HEK293 (cell line): Measurements from ENCODE around the gene COL24A1.
A peak's percentile ranks its signal among the peaks of the same experiment; 100 is the strongest.

Experiments
- BCL11B ChIP-seq: fragments of 450-650 bp; formaldehyde crosslinking; IDR thresholded peaks from 2 replicates; pipeline ENCODE4 v1.5.1; 2016; ENCODE audit warnings: low read depth, missing biosample characterization, missing genetic modification characterization
- HOXA7 ChIP-seq: sonication (generic); formaldehyde crosslinking; IDR thresholded peaks from 2 replicates; pipeline ENCODE4 v1.8.1; 2022; ENCODE audit warnings: missing genetic modification reagents, borderline replicate concordance
- KLF10 ChIP-seq: fragments of 450-650 bp; IDR thresholded peaks from 2 replicates; pipeline ENCODE4 v1.5.1; 2018; ENCODE audit warnings: missing biosample characterization, mild to moderate bottlenecking, missing genetic modification characterization
- KLF16 ChIP-seq: fragments of 450-650 bp; formaldehyde crosslinking; IDR thresholded peaks from 2 replicates; pipeline ENCODE4 v1.5.1; 2017; ENCODE audit warnings: missing biosample characterization, missing genetic modification characterization
- PATZ1 ChIP-seq: fragments of 450-650 bp; formaldehyde crosslinking; IDR thresholded peaks from 2 replicates; pipeline ENCODE4 v1.5.1; 2016; ENCODE audit warnings: missing biosample characterization, missing genetic modification characterization
- REPIN1 ChIP-seq: fragments of 450-650 bp; formaldehyde crosslinking; IDR thresholded peaks from 2 replicates; pipeline ENCODE4 v1.5.1; 2017; ENCODE audit warnings: missing biosample characterization, missing genetic modification characterization, low read depth
- SCRT1 ChIP-seq: fragments of 450-650 bp; formaldehyde crosslinking; IDR thresholded peaks from 2 replicates; pipeline ENCODE4 v1.5.1; 2016; ENCODE audit warnings: missing biosample characterization, missing genetic modification characterization, borderline replicate concordance
- TCF7L2 ChIP-seq: IDR thresholded peaks from 2 replicates; pipeline ENCODE4 v1.6.1; 2011; ENCODE audit warnings: low read depth, mild to moderate bottlenecking, inconsistent platforms, low read length, moderate library complexity, borderline replicate concordance
- ZBTB20 ChIP-seq: fragments of 450-650 bp; formaldehyde crosslinking; IDR thresholded peaks from 2 replicates; pipeline ENCODE4 v1.5.1; 2016; ENCODE audit warnings: missing biosample characterization, missing genetic modification characterization
- ZNF133 ChIP-seq: fragments of 450-650 bp; formaldehyde crosslinking; IDR thresholded peaks from 2 replicates; pipeline ENCODE4 v1.5.1; 2016; ENCODE audit warnings: missing biosample characterization, missing genetic modification characterization
- ZNF146 ChIP-seq: fragments of 450-650 bp; formaldehyde crosslinking; IDR thresholded peaks from 2 replicates; pipeline ENCODE4 v1.5.1; 2016; ENCODE audit warnings: missing biosample characterization, missing genetic modification characterization
- ZNF157 ChIP-seq: fragments of 450-650 bp; formaldehyde crosslinking; IDR thresholded peaks from 2 replicates; pipeline ENCODE4 v1.5.1; 2016; ENCODE audit warnings: missing biosample characterization, missing genetic modification characterization
- ZNF184 ChIP-seq: fragments of 450-650 bp; IDR thresholded peaks from 2 replicates; pipeline ENCODE4 v1.5.1; 2018; ENCODE audit warnings: missing biosample characterization, mild to moderate bottlenecking, missing genetic modification characterization
- ZNF426 ChIP-seq: fragments of 450-650 bp; formaldehyde crosslinking; IDR thresholded peaks from 2 replicates; pipeline ENCODE4 v1.5.1; 2017; ENCODE audit warnings: missing biosample characterization, missing genetic modification characterization, mild to moderate bottlenecking, inconsistent platforms, moderate library complexity
- ZNF433 ChIP-seq: fragments of 450-650 bp; formaldehyde crosslinking; IDR thresholded peaks from 2 replicates; pipeline ENCODE4 v1.5.1; 2016; ENCODE audit warnings: missing biosample characterization, missing genetic modification characterization, low read depth
- ZNF473 ChIP-seq: fragments of 450-650 bp; formaldehyde crosslinking; IDR thresholded peaks from 2 replicates; pipeline ENCODE4 v1.5.1; 2017; ENCODE audit warnings: missing biosample characterization, missing genetic modification characterization
- ZNF530 ChIP-seq: fragments of 450-650 bp; formaldehyde crosslinking; IDR thresholded peaks from 2 replicates; pipeline ENCODE4 v1.5.1; 2016; ENCODE audit warnings: low read depth, missing biosample characterization, missing genetic modification characterization
- ZNF561 ChIP-seq: fragments of 450-650 bp; IDR thresholded peaks from 2 replicates; pipeline ENCODE4 v1.5.1; 2018; ENCODE audit warnings: missing biosample characterization, missing genetic modification characterization, borderline replicate concordance
- ZNF623 ChIP-seq: fragments of 450-650 bp; formaldehyde crosslinking; IDR thresholded peaks from 2 replicates; pipeline ENCODE4 v1.5.1; 2016; ENCODE audit warnings: missing biosample characterization, missing genetic modification characterization
- ZNF701 ChIP-seq: fragments of 450-650 bp; formaldehyde crosslinking; IDR thresholded peaks from 2 replicates; pipeline ENCODE4 v1.5.1; 2016; ENCODE audit warnings: missing biosample characterization, missing genetic modification characterization
- TF ChIP-seq, protein P1 (sequence below): fragments of 450-650 bp; formaldehyde crosslinking; IDR thresholded peaks from 2 replicates; pipeline ENCODE4 v1.5.1; 2017; ENCODE audit warnings: missing biosample characterization, missing genetic modification characterization
- TF ChIP-seq, protein P2 (sequence below): fragments of 450-650 bp; formaldehyde crosslinking; IDR thresholded peaks from 2 replicates; pipeline ENCODE4 v1.5.1; 2017; ENCODE audit warnings: missing biosample characterization, missing genetic modification characterization
- TF ChIP-seq, protein P3 (sequence below): fragments of 450-650 bp; formaldehyde crosslinking; IDR thresholded peaks from 2 replicates; pipeline ENCODE4 v1.5.1; 2017; ENCODE audit warnings: missing biosample characterization, missing genetic modification characterization

COL24A1 gene

GRCh38 chr1:86156566-86157455, at the start of gene COL24A1 (continued):
- peak; percentile 16; the same call in 1 of the 2 replicates for TF ChIP-seq ZNF623 (tag by site-specific recombination)
- TF ChIP-seq SCRT1, result no peak
- TF ChIP-seq HOXA7, result no peak
- TF ChIP-seq PATZ1 (tag by site-specific recombination), result peak; percentile 66; the same call in 1 of the 2 replicates
- TF ChIP-seq ZNF133 (tag by site-specific recombination), result no peak
- TF ChIP-seq, protein P1, sequence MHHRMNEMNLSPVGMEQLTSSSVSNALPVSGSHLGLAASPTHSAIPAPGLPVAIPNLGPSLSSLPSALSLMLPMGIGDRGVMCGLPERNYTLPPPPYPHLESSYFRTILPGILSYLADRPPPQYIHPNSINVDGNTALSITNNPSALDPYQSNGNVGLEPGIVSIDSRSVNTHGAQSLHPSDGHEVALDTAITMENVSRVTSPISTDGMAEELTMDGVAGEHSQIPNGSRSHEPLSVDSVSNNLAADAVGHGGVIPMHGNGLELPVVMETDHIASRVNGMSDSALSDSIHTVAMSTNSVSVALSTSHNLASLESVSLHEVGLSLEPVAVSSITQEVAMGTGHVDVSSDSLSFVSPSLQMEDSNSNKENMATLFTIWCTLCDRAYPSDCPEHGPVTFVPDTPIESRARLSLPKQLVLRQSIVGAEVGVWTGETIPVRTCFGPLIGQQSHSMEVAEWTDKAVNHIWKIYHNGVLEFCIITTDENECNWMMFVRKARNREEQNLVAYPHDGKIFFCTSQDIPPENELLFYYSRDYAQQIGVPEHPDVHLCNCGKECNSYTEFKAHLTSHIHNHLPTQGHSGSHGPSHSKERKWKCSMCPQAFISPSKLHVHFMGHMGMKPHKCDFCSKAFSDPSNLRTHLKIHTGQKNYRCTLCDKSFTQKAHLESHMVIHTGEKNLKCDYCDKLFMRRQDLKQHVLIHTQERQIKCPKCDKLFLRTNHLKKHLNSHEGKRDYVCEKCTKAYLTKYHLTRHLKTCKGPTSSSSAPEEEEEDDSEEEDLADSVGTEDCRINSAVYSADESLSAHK, result 0 out of 2 replicates have a peak, but pooled peaks have one; percentile 22
- TF ChIP-seq ZNF157 (tag by site-specific recombination), result no peak
- TF ChIP-seq ZNF184 (tag by site-specific recombination), result 0 out of 2 replicates have a peak, but pooled peaks have one; percentile 30
- peak; percentile 37; the same call in 1 of the 2 replicates for TF ChIP-seq ZBTB20 (tag by site-specific recombination)
- no peak for TF ChIP-seq ZNF473 (tag by site-specific recombination)
- TF ChIP-seq ZNF701 (tag by site-specific recombination), result no peak
- TF ChIP-seq BCL11B (tag by site-specific recombination), result peak; percentile 69; the same call in 1 of the 2 replicates
- no peak for TF ChIP-seq REPIN1 (tag by site-specific recombination)
- TF ChIP-seq ZNF433 (tag by site-specific recombination), result no peak
- no peak for TF ChIP-seq ZNF146 (tag by site-specific recombination)
- no peak for TF ChIP-seq ZNF530 (tag by site-specific recombination)
- peak; percentile 43; the same call in 1 of the 2 replicates for TF ChIP-seq KLF16 (tag by site-specific recombination)
- TF ChIP-seq, protein P2, sequence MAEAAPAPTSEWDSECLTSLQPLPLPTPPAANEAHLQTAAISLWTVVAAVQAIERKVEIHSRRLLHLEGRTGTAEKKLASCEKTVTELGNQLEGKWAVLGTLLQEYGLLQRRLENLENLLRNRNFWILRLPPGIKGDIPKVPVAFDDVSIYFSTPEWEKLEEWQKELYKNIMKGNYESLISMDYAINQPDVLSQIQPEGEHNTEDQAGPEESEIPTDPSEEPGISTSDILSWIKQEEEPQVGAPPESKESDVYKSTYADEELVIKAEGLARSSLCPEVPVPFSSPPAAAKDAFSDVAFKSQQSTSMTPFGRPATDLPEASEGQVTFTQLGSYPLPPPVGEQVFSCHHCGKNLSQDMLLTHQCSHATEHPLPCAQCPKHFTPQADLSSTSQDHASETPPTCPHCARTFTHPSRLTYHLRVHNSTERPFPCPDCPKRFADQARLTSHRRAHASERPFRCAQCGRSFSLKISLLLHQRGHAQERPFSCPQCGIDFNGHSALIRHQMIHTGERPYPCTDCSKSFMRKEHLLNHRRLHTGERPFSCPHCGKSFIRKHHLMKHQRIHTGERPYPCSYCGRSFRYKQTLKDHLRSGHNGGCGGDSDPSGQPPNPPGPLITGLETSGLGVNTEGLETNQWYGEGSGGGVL, result peak; percentile 91
- TF ChIP-seq KLF10 (tag by site-specific recombination), result peak; percentile 72
- TF ChIP-seq, protein P3, sequence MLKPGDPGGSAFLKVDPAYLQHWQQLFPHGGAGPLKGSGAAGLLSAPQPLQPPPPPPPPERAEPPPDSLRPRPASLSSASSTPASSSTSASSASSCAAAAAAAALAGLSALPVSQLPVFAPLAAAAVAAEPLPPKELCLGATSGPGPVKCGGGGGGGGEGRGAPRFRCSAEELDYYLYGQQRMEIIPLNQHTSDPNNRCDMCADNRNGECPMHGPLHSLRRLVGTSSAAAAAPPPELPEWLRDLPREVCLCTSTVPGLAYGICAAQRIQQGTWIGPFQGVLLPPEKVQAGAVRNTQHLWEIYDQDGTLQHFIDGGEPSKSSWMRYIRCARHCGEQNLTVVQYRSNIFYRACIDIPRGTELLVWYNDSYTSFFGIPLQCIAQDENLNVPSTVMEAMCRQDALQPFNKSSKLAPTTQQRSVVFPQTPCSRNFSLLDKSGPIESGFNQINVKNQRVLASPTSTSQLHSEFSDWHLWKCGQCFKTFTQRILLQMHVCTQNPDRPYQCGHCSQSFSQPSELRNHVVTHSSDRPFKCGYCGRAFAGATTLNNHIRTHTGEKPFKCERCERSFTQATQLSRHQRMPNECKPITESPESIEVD, result no peak
- TF ChIP-seq ZNF426, result no peak
- peak; percentile 38; the same call in 1 of the 2 replicates for TF ChIP-seq ZNF561 (tag by site-specific recombination)
- TF ChIP-seq TCF7L2, result no peak
